ENCODE data around the gene ARMH4. TPM values are rescaled to one million over a fixed set of nuclear protein-coding genes. Genes with fewer than 3 reads are reported as not detected.

The ARMH4 gene
- polyA plus RNA-seq, 5 donors, result 8.5 to 17.7 (median 15.5) TPM

DNA sequence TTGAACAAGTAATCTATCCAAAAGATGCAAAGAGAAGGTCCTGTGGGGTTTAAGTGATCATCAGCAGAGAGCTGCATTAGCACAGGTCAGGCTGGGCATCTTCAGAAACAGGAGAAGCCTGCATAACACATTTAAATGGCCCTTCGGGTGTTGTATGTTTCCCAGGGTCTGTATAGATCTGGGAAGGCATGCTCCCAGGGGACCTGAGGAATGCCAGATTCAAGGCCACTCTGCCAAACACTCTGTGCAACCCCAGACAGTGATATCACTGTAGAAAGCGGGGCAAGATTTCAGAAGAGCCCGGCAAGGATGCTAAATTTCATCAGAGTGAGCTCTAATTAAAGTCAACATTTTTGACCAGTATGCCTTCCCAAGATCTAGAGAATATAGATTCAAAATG, 92.9 kb downstream of the ARMH4 start:
- no peak for DNase-seq

- DNase-seq, result no peak
These were observed 96.5 kb downstream of the ARMH4 start for GRCh38 chr14:58055497-58056010.

GRCh38 chr14:58054100-58054499, 97.9 kb downstream of the ARMH4 start:
- no peak for DNase-seq

DNA sequence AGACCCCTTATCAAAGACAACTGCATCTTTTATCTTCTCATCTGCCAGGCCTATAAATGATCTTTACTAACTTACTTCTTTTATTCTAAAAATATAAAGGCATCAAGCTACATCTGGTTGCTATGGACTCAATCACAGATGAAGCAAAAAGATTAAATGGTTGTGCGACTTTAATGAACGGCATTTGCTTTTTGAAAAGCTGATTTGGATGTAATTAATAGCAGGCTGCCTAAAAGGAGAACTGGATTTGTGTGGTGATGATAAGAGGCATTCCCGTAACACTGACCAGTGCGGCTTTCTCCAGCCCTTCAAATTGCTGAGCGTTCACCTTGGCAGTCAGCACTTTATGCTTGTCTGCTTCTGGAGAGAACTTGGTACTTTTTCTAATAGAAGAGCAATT, 103.8 kb downstream of the ARMH4 start:
- no peak for DNase-seq

- no peak for DNase-seq
These were observed 124.1 kb downstream of the ARMH4 start for GRCh38 chr14:58027904-58028303.

DNA sequence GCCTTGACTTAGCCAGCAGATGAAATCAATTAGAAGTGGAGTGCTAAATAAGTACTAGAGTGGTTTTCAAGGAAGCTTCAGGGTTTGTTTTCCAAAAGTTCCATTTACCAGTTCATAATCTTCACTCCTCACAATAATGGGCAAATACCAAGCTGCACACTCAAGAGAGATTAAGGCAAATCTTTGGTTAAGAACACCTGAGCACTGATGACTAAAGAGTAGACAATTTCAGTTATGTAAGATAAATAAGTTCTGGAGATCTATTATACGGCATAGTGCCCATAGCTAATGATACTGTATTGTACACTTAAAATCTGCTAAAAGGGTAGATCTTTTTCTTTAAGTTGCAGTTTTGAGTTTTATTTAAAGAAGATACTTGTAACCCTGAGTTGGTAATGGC, 125.0 kb downstream of the ARMH4 start:
- DNase-seq, result no peak

DNA sequence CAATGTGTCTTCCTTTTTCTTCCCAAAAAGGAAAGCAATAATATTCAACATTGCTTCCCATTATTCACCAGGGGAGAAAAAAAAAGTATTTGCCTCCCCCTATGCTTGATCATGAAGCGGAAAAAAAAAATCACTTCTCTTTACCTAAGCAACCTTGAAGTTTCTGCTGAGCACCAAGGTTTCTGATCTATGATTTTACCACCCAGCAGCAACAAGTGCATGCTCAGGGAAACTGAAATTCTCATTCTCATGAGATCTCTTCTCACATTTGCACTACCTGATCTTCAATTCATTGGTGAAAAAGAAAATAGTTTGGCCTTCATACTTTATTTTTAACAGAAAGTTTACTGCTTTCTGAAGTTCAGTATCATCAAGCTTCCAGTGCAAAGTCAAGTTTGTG, 125.8 kb downstream of the ARMH4 start:
- DNase-seq, result no peak

DNA sequence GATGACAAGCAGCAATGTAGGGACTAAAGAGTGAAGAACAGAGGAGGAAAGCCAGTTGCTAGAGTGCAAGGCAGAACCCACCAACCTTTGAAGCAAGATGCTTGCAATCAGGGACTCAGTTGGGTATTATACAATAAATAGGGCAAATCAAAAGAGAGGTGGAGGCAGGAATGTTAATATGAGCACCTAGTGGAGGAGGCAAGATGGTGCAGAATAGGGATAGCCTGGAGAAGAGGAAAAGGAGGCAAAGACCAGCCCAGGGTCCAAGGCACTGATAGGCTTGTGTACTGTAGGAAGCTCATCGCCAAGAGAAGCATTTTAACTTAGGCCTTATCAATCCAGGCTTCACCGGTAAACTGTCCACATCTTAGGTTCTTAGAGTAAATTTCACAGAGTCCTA, 137.2 kb downstream of the ARMH4 start:
- no peak for DNase-seq

- DNase-seq, result no peak
These were observed 149.4 kb downstream of the ARMH4 start for GRCh38 chr14:58002618-58003017.

DNA sequence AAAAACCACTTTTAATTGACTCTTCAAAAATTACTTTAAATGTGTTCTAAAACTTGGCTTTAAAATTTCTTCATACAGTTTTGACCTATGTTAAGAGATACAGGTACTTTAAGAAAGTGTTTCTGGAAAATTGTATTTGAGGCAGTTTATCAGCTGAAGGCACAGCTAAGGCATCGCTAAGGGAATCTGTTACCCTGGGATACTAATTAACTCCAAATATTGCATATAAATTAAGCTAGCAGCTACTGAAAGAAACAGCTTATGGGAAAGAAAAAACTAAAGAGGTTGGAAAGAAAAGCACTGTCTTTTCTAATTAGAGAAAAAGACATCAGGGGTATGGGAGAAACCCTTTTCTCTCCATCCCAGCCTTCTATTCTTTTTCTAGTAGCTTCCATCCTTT, 152.0 kb downstream of the ARMH4 start:
- DNase-seq, result no peak

DNA sequence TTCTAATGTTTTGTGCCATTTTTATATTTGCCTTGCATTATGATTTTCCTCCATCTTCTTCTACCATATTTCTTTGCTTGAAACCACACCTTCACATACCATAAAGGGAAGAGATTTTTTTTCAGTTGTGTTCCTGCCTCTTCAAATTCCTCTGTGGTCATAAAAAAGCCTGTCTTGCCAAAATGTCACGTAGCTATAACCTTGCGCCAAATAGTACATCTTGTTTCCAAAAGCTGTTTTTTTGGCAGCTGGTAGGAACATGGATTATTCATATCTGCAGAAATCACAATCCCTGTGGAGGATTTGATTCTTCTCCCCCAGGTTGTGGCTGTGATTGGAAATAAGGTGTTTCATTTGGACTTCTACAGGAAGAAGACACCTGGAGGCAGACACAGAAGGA, 152.5 kb downstream of the ARMH4 start:
- DNase-seq, result no peak

DNA sequence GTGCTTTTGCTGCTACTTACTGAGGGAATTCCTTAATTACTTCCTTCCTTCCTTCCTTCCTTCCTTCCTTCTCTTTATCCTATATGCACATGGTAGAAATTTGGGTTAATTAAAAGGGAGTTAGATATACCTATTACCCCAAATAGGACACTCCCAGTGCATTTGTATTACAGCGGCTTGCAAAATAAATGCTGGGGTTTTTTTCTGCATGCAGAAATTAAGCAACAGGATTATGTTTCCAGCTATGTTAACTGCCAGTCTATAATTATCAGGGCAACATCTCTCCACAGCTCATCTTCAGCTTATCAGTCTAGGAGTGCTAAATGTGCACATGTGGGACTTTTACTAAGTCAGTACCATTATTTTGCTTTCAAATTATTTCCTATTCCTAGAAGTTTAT, 153.2 kb downstream of the ARMH4 start:
- no peak for DNase-seq

- DNase-seq, result no peak
These were observed 160.7 kb downstream of the ARMH4 start for GRCh38 chr14:57991353-57991752.

DNA sequence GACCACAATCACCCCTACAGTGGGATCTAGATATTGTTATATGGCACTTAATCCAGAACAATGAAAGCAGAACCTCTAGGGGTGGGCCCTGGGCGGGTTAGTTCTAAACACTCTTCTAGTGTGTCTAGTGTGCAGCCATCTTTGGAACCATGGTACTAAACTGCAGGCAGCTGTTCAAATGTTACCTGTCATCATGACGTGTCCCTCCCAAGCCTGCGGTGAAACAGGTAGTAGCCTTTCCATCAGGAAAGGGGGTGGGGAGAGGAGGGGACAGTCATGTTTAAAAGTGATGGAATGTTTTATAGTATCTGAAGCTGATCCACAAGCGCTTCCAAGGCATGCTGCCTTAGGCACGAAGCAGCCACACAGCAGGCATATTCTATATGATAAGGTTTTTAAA, 163.6 kb downstream of the ARMH4 start:
- no peak for DNase-seq

DNA sequence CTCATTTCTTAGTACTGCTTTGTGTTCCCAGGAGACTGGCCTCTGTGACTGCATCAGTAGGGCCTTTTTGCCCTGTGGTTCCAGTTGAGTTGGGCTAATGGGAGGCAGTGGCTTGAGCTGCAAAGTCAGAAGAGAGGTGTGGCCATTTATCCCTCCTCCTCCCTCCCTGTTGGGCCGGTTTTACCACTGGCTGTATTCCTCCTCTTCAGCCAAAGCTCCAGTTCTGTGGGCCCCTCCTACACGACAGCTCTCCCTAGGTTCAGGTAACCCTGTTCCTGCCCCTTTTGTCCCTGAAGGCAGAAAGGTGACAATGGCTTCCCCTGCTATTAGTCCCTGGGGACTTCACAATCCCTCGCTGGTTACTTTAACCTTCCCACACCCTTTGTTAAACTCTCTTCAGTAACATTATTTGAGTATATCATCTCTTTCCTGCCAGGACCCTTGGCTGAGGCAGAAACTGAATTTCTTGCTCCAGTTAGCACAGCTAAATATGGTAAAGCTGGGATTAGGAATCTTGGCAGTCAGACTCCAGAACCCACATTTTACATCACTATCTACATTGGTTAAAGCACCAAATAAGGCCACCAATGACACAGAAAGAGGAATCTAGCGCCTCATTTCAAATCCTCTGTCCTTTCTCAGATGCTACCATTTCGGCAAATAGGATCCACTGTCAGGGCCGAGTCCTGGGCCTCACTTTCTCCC, 164.3 kb downstream of the ARMH4 start:
- DNase-seq, result peak in 1 of 2 donors; percentile 7

GRCh38 chr14:57987051-57987450, 165.0 kb downstream of the ARMH4 start:
- no peak for DNase-seq

DNA sequence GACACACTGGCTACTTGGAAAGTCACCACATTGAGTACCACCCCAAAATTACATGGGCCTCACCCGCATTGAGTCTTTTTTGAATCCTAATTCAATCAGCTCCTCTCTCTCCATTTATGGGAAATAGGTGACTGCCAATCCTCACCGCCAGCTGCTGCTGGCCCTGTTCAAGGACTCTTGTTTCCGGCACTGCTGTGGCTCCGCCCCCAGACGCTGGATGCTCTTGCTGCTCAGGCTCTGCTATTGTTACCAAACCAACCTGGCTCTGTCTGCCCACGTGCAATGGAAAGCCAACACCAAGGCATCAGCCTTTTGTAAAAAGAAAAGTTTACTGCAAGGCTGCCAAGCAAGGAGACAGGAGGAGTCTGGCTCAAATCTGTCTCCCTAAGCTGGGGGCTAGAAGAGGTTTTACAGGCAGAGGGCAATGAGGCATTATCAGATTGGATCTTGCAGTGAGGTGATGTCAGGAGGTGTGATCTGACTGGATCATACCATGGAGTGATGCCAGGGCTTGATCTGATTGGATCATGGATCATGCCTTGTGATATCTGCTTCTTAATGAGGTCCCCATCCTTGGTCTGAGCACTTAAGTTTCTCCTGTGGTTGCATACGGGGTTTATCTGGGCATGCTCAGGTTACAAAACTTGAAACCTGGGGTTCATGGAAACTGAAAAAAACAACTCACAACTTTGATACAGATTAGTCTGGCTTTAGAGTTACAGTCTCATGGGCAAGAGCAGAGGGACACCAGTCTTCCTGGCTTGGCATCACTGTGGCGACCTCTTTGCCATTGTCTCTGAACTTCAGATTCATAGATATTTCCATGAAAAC, 169.0 kb downstream of the ARMH4 start:
- DNase-seq, result peak in 1 of 2 donors; percentile 6

DNA sequence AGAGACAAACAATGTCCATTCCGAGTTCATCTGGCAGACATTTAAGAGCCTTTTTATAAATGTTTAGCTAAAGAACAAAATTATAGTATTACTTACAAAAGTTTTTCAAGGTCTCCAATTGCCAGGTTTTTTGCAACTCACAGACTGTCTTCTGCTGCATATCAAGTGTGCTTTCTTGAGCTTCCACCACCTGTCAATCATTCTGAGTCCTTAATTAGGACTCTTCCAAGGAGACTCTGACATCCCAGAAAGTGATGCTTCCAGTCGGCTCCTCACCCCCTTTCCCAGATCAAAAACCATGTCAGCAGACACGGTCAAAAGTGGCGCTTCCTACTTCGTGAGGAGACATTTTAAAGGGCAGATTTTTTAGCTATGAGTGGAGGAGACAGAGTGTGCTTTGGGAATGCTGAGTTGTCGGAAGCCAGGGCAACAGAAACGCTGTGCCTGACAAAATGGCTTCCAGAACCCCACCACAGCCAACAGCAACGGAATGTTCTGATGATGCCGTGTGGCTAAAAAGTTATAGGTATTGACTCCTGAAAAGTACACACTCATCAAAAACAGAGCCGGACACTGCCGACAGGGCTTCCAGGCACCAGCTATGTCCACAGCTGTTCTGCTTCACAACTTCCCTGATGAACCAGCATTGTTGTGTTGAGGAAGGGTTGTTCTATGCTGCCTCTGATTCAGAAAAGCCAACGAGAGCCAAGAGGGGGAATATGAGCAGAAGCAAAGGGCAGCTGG, 170.0 kb downstream of the ARMH4 start:
- no peak for DNase-seq

- DNase-seq, result no peak
These were observed 172.5 kb downstream of the ARMH4 start for GRCh38 chr14:57979376-57980048.

DNA sequence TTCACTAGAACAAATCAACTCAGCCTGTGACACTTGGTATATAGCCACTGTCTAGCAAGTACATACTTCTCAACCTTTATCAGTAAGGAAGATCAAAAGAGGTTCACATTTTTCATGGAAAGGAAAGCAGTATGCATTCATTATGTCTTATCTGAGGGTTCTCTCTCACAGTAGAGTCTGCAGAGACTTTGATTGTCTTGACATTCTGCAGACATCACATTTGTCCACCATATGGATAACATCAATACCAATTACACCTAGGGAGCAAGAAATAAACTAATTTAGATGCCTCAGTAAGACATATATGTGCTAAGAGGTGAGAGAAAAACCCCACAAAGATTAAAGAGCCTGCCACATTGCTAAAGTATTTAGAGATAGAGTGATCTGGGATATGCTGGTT, 175.3 kb downstream of the ARMH4 start:
- DNase-seq, result no peak

DNA sequence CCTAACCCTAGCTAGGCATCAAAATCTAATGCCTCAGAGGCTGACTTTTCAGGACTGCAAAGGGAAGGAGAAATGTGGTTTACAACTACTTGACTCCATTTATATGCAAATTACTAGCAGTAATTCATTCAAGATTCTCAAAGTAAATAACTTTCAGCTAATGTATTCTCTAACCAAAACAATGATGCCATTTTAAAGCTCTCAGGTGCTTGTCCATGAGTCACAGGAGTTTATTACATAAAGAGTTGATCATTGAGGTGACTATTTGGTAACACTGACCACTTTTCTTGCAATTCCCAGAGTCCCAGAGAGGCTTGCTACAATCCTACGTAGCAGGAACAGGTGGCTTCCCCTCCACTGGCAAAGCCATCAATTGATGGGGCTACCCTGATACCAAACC, 177.1 kb downstream of the ARMH4 start:
- DNase-seq, result no peak

- no peak for DNase-seq
These were observed 181.4 kb downstream of the ARMH4 start for GRCh38 chr14:57970594-57970993.

Data from right lung (tissue), 5 donors.